Activated naive CD4-positive, alpha-beta T cell treated with anti-CD3 and anti-CD28 coated beads for 36 hours (primary cell): ENCODE data around the gene PLEKHA5. TPM values are rescaled to one million over a fixed set of nuclear protein-coding genes. Genes with fewer than 3 reads are reported as not detected.

Experiments used
- CTCF ChIA-PET: fragments of 350-600 bp; sonication (Branson Sonifier 250); formaldehyde crosslinking; loops from one replicate; lab custom pipeline; 2021; ENCODE audit warnings: antibody characterized with exemption; lab: Charles Lee
- DNase-seq: peaks from one replicate; pipeline ENCODE4 v3.0.0-alpha.2; 2020
- H3K27ac Mint-ChIP-seq: one replicate; pipeline ENCODE4 v1.8.0; 2021; ENCODE audit warnings: mild to moderate bottlenecking, mixed read lengths
- H3K27me3 Mint-ChIP-seq: one replicate; pipeline ENCODE4 v1.8.0; 2021; ENCODE audit warnings: low read depth, mixed read lengths
- H3K36me3 Mint-ChIP-seq: one replicate; pipeline ENCODE4 v1.8.0; 2021; ENCODE audit warnings: low read depth, mixed read lengths
- H3K4me1 Mint-ChIP-seq: one replicate; pipeline ENCODE4 v1.8.0; 2021; ENCODE audit warnings: low read depth, mixed read lengths
- H3K4me3 Mint-ChIP-seq: one replicate; pipeline ENCODE4 v1.8.0; 2021; ENCODE audit warnings: mild to moderate bottlenecking, moderate library complexity, mixed read lengths
- H3K9me3 Mint-ChIP-seq: one replicate; pipeline ENCODE4 v1.8.0; 2021; ENCODE audit warnings: mixed read lengths
- intact Hi-C: fragments of 100-400 bp; cut with micrococcal nuclease; formaldehyde crosslinking; loops from one replicate; pipeline ENCODE4 v1.15.1; 2023
- total RNA-seq, 2 experiments: library from RNA; stranded (reverse); gene quantifications; one replicate each; pipeline ENCODE4 v1.2.3, GENCODE V29; 2021

The PLEKHA5 gene
- total RNA-seq, 2 experiments from 2014 or later = 0.69 to 0.81 TPM

- no peak overlapping the region for H3K4me3 Mint-ChIP-seq
- CTCF ChIA-PET = no interaction called here
- H3K27me3 Mint-ChIP-seq = no peaks in the 10 kb centered on the region
- H3K36me3 Mint-ChIP-seq = no peaks in the 10 kb centered on the region
- no peaks in the 10 kb centered on the region for H3K4me1 Mint-ChIP-seq
- no peaks in the 10 kb centered on the region for H3K9me3 Mint-ChIP-seq
- no peak for DNase-seq
- intact Hi-C loops = no loop called here
- no peak overlapping the region for H3K27ac Mint-ChIP-seq
These were observed 152.7 kb downstream of the PLEKHA5 start for GRCh38 chr12:19282133-19282699.

GRCh38 chr12:19284658-19285057 lies 155.1 kb downstream of the PLEKHA5 start:
- CTCF ChIA-PET = interaction anchor here (0.6 to 1.3 kb wide), 2 partner anchors 8 to 10 kb away, joined by 3 to 4 read pairs; no protein-coding TSS in a partner anchor
- intact Hi-C loops = loop anchor here (5.0 kb wide), 2 partner anchors 102 to 1032 kb away; no protein-coding TSS in a partner anchor
- no peaks in the 10 kb centered on the region for H3K4me1 Mint-ChIP-seq
- no peak overlapping the region for H3K27ac Mint-ChIP-seq
- no peaks in the 10 kb centered on the region for H3K36me3 Mint-ChIP-seq
- no peaks in the 10 kb centered on the region for H3K27me3 Mint-ChIP-seq
- H3K4me3 Mint-ChIP-seq = no peak overlapping the region
- DNase-seq = no peak
- H3K9me3 Mint-ChIP-seq = no peaks in the 10 kb centered on the region

- H3K9me3 Mint-ChIP-seq = no peaks in the 10 kb centered on the region
- intact Hi-C loops = loop anchor here (5.0 kb wide), 2 partner anchors 104 to 1034 kb away; no protein-coding TSS in a partner anchor
These were observed 156.4 kb downstream of the PLEKHA5 start for GRCh38 chr12:19285793-19286448.

GRCh38 chr12:19287302-19287701 lies 157.8 kb downstream of the PLEKHA5 start:
- CTCF ChIA-PET = no interaction called here
- no peak overlapping the region for H3K4me3 Mint-ChIP-seq
- H3K36me3 Mint-ChIP-seq = no peaks in the 10 kb centered on the region
- H3K27me3 Mint-ChIP-seq = peaks cover 2% of the 10 kb centered on the region
- H3K4me1 Mint-ChIP-seq = no peaks in the 10 kb centered on the region
- intact Hi-C loops = loop anchor here (5.0 kb wide), 2 partner anchors 105 to 1035 kb away; no protein-coding TSS in a partner anchor
- DNase-seq = no peak
- H3K9me3 Mint-ChIP-seq = no peaks in the 10 kb centered on the region
- no peak overlapping the region for H3K27ac Mint-ChIP-seq

More at GRCh38 chr12:19285793-19286448, 156.4 kb downstream of the PLEKHA5 start:
- Mint-ChIP-seq H3K4me1 (no peaks in the 10 kb centered on the region), H3K36me3 (no peaks in the 10 kb centered on the region), H3K27me3 (no peaks in the 10 kb centered on the region), H3K27ac (no peak overlapping the region), H3K4me3 (no peak overlapping the region)
- no peak for DNase-seq
- CTCF ChIA-PET = no interaction called here

- intact Hi-C loops = loop anchor here (1.0 to 5.0 kb wide), 4 partner anchors 106 to 1148 kb away; no protein-coding TSS in a partner anchor
- H3K27me3 Mint-ChIP-seq = peaks cover 2% of the 10 kb centered on the region
- no peak overlapping the region for H3K27ac Mint-ChIP-seq
- no peaks in the 10 kb centered on the region for H3K4me1 Mint-ChIP-seq
- CTCF ChIA-PET = interaction anchor here (0.8 to 1.4 kb wide), 2 partner anchors 12 to 88 kb away, joined by 3 read pairs; no protein-coding TSS in a partner anchor
- no peaks in the 10 kb centered on the region for H3K9me3 Mint-ChIP-seq
- H3K4me3 Mint-ChIP-seq = no peak overlapping the region
- DNase-seq = no peak
- no peaks in the 10 kb centered on the region for H3K36me3 Mint-ChIP-seq
These were observed 158.6 kb downstream of the PLEKHA5 start for GRCh38 chr12:19288161-19288560.

GRCh38 chr12:19288603-19289244 lies 159.2 kb downstream of the PLEKHA5 start:
- CTCF ChIA-PET = interaction anchor here (0.6 to 1.4 kb wide), 4 partner anchors 11 to 929 kb away, joined by 3 to 4 read pairs (median 3); no protein-coding TSS in a partner anchor
- H3K27ac Mint-ChIP-seq = no peak overlapping the region
- no peaks in the 10 kb centered on the region for H3K36me3 Mint-ChIP-seq
- no peaks in the 10 kb centered on the region for H3K4me1 Mint-ChIP-seq
- no peaks in the 10 kb centered on the region for H3K9me3 Mint-ChIP-seq
- H3K27me3 Mint-ChIP-seq = peaks cover 2% of the 10 kb centered on the region
- H3K4me3 Mint-ChIP-seq = no peak overlapping the region
- no peak for DNase-seq
- intact Hi-C loops = loop anchor here (1.0 to 5.0 kb wide), 4 partner anchors 106 to 1148 kb away; no protein-coding TSS in a partner anchor

- CTCF ChIA-PET = no interaction called here
- no peaks in the 10 kb centered on the region for H3K9me3 Mint-ChIP-seq
- no peaks in the 10 kb centered on the region for H3K27me3 Mint-ChIP-seq
- no peaks in the 10 kb centered on the region for H3K4me1 Mint-ChIP-seq
- no peak overlapping the region for H3K27ac Mint-ChIP-seq
- intact Hi-C loops = no loop called here
- no peaks in the 10 kb centered on the region for H3K36me3 Mint-ChIP-seq
- H3K4me3 Mint-ChIP-seq = no peak overlapping the region
- no peak for DNase-seq
These were observed 169.5 kb downstream of the PLEKHA5 start for GRCh38 chr12:19298836-19299605.

GRCh38 chr12:19299765-19300164 lies 170.2 kb downstream of the PLEKHA5 start:
- intact Hi-C loops = no loop called here
- CTCF ChIA-PET = interaction anchor here (0.6 to 1.1 kb wide), 2 partner anchors 12 to 331 kb away, joined by 3 read pairs; no protein-coding TSS in a partner anchor
- DNase-seq = no peak
- Mint-ChIP-seq H3K9me3 (no peaks in the 10 kb centered on the region), H3K36me3 (no peaks in the 10 kb centered on the region), H3K4me3 (no peak overlapping the region), H3K27ac (no peak overlapping the region), H3K27me3 (no peaks in the 10 kb centered on the region), H3K4me1 (no peaks in the 10 kb centered on the region)

GRCh38 chr12:19301223-19301622 lies 171.7 kb downstream of the PLEKHA5 start:
- H3K4me3 Mint-ChIP-seq = no peak overlapping the region
- no peaks in the 10 kb centered on the region for H3K27me3 Mint-ChIP-seq
- intact Hi-C loops = no loop called here
- no peaks in the 10 kb centered on the region for H3K9me3 Mint-ChIP-seq
- no peak overlapping the region for H3K27ac Mint-ChIP-seq
- no peaks in the 10 kb centered on the region for H3K36me3 Mint-ChIP-seq
- no peak for DNase-seq
- H3K4me1 Mint-ChIP-seq = no peaks in the 10 kb centered on the region
- CTCF ChIA-PET = no interaction called here

GRCh38 chr12:19301688-19302087 lies 172.2 kb downstream of the PLEKHA5 start:
- Mint-ChIP-seq H3K4me3 (no peak overlapping the region), H3K27ac (no peak overlapping the region), H3K36me3 (no peaks in the 10 kb centered on the region), H3K27me3 (no peaks in the 10 kb centered on the region), H3K4me1 (no peaks in the 10 kb centered on the region), H3K9me3 (no peaks in the 10 kb centered on the region)
- CTCF ChIA-PET = no interaction called here
- intact Hi-C loops = no loop called here
- no peak for DNase-seq

- DNase-seq = no peak
- H3K4me3 Mint-ChIP-seq = no peak overlapping the region
- no peaks in the 10 kb centered on the region for H3K4me1 Mint-ChIP-seq
- CTCF ChIA-PET = no interaction called here
- no peaks in the 10 kb centered on the region for H3K36me3 Mint-ChIP-seq
- H3K27me3 Mint-ChIP-seq = no peaks in the 10 kb centered on the region
- H3K27ac Mint-ChIP-seq = no peak overlapping the region
- H3K9me3 Mint-ChIP-seq = no peaks in the 10 kb centered on the region
- intact Hi-C loops = no loop called here
These were observed 172.6 kb downstream of the PLEKHA5 start for GRCh38 chr12:19302100-19302640.

GRCh38 chr12:19303496-19303895 lies 174.0 kb downstream of the PLEKHA5 start:
- H3K27ac Mint-ChIP-seq = no peak overlapping the region
- H3K9me3 Mint-ChIP-seq = no peaks in the 10 kb centered on the region
- intact Hi-C loops = no loop called here
- CTCF ChIA-PET = no interaction called here
- no peaks in the 10 kb centered on the region for H3K27me3 Mint-ChIP-seq
- H3K36me3 Mint-ChIP-seq = no peaks in the 10 kb centered on the region
- DNase-seq = no peak
- H3K4me3 Mint-ChIP-seq = no peak overlapping the region
- no peaks in the 10 kb centered on the region for H3K4me1 Mint-ChIP-seq
